CD4-positive, alpha-beta T cell treated with Interleukin-2 at 100 ng/mL for 4 hours (primary cell): ENCODE data around the gene AHNAK.
A peak's percentile ranks its signal among the peaks of the same experiment; 100 is the strongest.

Experiments used
- DNase-seq: peaks from one replicate; pipeline ENCODE4 v3.0.0-alpha.2; 2020; ENCODE audit warnings: low spot score

The AHNAK gene

DNA sequence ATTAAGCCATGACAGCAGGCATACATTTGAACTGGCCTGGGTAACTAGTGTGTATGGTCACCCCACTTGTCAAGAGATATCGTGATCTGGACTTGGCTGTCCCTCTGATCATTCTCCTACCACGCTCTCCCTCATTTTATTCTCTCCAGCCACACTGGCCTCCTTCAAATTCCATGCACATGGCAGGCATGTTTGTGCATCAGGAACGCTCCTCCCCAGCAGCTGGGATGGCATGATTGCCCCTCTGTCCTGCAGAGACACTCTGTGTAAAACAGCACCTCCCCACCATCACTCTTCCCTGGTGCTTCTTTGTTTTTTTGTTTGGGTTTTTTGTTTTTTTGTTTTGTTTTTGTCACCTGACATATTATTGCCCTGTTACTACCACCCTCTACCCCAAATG, 159.2 kb downstream of the AHNAK start:
- DNase-seq: no peak

DNA sequence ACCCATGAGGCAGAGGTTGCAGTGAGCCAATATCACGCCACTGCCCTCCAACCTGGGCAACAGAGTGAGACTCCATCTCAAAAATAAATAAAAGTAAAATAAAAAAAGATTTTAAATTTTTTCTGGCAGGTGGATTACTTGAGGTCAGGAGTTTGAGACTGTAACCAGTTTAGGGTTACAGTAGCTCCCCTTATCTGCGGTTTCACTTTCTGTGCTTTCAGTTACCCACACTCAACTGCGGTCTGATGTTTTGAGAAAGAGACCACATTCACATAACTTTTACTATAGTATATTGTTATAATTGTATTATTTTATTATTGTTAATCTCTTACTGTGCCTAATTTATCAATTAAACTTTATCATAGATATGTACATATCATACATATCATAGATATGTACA, 160.5 kb downstream of the AHNAK start:
- peak; percentile 50 for DNase-seq

DNA sequence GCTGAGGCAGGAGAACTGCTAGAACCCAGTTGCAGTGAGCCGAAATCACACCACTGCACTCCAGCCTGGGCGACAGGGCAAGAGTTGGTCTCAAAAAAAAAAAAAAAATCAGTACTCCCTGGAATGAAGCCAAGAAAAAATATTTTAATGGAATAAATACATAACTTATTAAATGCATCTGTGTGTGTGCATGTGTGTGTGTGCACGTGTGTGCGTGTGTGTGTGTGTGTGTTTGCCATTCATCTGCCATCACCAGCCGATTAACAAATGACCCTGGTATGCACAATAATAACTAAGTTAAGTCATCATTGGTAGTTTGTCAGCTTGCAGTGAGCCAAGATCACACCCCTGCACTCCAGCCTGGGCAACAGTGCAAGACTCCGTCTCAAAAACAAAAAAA, 162.8 kb downstream of the AHNAK start:
- no peak for DNase-seq
